Raji (cell line): Measurements from ENCODE around the gene RIN3.

Experiments
- POLR2A ChIP-seq: IDR thresholded peaks from 2 replicates; pipeline ENCODE4 v1.6.1; 2011; ENCODE audit warnings: low read depth, low read length, control low read depth; ENCODE audit not compliant: insufficient read depth

RIN3 gene

DNA sequence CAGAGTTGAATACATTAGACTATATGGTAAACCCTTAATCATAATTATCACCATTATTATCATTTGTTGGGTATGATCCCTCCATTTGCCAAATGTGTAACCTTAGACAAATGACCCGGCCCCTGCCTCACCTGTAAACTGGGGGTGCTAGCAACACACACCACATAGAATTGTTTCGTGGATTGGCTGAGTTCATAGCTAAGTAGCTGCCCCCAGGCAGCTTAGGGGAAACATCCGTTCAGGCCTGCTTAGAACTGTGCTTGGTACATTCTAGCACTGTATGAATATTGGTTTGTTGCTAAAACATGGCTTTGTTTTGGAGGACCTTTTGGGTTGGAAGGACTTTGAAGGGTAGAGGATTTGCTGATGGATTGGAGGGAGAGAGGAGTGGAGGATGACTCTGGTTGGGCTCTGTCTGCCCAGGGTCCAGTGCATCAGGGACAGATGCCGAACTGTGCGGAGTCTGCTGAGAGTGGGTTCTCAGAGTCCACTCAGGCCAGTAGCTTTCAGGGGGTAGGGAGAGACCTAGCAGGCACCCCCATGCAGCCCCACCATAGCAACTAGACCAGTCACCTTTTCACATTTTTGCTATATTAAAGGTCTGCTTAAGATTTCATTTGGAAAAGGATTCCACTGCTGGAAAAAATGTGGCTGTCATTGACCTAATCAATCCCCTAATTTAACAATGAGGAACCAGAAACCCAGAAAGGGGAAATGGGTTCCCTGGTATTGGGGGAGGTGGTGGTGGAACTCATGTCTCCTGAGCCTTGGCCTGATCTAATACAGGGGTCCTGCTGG, 2.2 kb downstream of the RIN3 start:
- no peak for TF ChIP-seq POLR2A

- no peak for TF ChIP-seq POLR2A
Observed at GRCh38 chr14:92516344-92516965, 2.9 kb downstream of the RIN3 start.

DNA sequence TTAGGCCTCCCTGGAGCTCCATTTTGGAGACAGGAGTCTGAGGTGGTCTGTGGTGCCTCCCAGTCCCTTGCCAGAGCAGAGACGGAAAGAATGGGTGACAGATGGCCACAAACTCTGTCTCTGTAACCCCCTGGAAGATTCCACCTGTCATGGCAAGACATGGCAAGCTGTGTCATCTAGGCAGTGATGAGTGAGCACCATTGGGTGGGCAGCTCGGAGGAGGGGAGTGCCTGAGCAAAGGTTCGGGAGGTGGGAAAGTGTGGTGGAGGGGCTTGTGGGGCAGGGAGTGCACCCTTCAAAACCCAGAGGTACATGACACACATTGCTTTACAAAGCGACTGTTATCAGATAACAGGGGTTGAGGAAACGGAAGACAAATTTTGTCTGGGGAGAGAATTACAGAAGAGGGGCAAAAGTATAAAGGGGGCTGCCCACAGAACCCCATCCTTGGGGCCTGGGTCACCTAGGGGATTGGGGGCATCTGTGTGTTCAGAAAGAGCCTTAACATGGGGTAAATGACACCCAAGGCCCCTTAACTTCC, 3.5 kb downstream of the RIN3 start:
- TF ChIP-seq POLR2A: no peak

- no peak for TF ChIP-seq POLR2A
Observed at GRCh38 chr14:92517761-92518160, 4.2 kb downstream of the RIN3 start.

DNA sequence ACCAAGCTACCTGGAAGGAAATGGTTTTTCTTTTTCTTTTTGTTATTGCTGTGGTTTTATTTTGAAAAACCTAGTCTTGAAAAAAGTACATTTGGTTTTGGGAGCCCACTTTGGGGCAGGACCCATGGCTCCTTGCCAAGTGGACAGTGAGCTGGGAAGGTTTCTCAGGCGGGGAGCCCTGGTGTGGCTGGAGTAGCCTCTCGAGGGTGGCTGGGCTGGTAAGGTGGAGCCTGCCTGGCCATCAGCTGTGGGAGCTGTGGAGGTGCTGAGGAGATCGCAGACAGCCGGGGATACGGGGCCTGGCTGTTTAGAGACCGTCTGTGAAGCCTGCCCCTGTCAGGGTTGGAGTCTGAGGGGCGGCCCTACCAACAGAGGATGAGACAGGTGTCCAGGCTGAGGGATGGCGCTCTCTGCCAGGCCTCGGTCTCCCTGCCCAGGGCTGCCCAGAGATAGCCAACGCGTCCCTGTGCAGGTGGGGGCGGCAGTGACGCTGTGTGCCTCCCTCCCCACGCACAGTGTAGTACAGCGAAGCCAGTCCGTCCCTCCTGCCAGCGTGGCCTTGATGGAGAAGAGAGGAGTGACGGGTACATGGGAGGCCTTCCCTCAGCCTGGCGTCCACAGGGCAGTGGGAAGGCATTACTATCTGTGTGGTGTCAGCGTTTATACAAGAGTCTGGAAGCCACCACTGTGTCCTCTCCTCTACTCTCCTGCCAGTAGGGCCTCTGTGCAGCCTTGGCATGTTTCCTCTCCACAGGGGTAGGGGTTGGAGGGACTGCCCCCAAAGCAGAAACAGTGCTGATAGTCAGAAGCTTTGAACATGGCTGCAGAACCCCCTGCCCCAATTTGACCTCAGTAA, 5.9 kb downstream of the RIN3 start:
- no peak for TF ChIP-seq POLR2A

- TF ChIP-seq POLR2A: no peak
Observed at GRCh38 chr14:92520102-92521057, 6.8 kb downstream of the RIN3 start.

- TF ChIP-seq POLR2A: no peak
Observed at GRCh38 chr14:92521058-92521415, 7.5 kb downstream of the RIN3 start.

DNA sequence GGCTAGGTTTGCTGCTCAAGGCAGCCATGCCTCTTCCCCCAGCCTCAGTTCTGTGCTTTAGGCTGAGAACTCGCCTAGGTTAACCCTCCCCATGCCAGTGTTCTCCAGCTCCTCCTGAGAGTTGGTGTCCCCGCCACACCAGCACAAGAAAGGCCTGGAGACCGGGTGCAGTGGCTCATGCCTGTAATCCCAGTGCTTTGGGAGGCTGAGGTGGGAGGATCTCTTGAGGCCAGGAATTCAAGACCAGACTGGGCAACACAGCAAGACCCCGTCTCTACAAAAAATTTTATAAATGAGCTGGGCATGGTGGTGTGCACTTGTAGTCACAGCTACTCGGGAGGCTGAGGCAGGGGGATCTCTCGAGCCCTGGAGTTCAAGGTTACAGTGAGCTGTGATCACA, 10.2 kb downstream of the RIN3 start:
- no peak for TF ChIP-seq POLR2A

DNA sequence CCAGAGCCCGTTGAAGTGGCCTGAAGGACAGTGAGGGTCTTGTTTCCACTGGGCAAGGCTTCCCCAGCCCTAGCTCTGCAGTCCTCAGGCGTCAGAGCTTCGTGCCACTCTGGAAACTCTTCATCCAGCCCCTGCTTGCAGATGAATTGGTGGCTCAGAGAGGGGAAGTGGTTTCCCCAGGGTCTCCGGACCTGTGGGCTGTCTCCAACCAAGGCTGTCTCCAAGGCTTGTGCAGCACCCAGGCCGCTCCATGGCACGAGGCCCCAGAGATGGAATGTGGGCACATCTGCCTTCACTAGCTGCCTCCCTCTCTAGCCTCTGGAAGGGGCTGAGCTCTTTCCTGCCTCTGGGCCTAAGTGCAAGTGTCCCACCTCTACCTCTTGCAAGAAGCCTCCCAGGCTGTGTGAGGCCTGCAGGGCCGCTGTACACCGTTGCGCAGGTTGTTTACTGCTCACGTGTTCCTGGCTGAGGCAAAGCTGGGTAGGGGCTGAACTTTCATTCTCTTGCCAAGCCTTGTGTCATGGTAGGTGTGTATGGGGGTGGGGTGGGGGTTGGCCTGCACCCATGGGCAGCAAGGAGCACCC, 11.1 kb downstream of the RIN3 start:
- no peak for TF ChIP-seq POLR2A

DNA sequence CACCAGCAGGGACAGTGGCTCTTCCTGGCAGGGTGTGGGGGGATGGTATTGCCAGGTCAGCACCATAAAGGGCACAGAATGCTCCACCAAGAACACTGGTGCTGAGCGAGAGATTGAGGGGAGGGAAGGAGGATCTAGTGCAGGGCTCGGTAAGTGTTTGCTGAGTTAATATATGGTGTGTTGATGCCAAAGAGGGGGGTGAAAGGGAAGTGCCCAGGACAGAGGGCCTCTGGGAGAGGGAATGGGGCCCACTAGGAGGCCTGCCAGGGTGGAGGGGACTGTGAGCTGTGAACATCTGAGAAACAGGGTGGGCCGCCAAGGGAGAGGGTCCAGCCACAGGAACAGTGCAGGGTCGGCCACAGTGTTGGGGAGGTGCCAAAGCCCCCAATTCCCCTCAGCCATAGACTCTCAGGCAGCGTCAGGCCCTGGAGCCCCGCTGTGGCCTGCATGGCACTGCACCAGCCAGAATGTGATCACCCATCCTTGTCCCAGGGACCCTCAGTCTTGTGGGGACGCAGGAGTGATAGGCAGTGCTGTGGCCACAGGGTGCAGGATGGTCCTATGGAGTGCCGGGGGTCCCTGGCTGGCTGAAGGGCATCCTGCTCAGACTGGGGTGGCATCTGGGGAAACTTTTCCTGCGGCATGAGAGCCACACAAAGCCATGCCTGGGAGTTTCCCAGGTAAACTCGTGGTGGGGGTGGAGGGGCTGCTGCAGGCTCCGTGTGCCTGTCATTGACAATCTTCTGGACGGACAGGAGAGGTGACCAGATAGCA, 11.9 kb downstream of the RIN3 start:
- TF ChIP-seq POLR2A: no peak

GRCh38 chr14:92527721-92528120, 14.1 kb downstream of the RIN3 start:
- no peak for TF ChIP-seq POLR2A

GRCh38 chr14:92528486-92529100, 15.0 kb downstream of the RIN3 start:
- no peak for TF ChIP-seq POLR2A

- no peak for TF ChIP-seq POLR2A
Observed at GRCh38 chr14:92529903-92530302, 16.3 kb downstream of the RIN3 start.
